SK-MEL-5 (cell line): ENCODE results near the gene CACNG8. TPM values are rescaled to one million over a fixed set of nuclear protein-coding genes. Genes with fewer than 3 reads are reported as not detected.

Experiments used
- DNase-seq: peaks from one replicate; pipeline ENCODE4 v3.0.0-alpha.2; 2016; ENCODE audit warnings: low read depth, low spot score
- in situ Hi-C: cut with HindIII; loops from 2 replicates; pipeline ENCODE4 v1.10.0; 2016; ENCODE audit warnings: low sequenced_read_pairs, high pct_unique_total_duplicates, low pct_unique_long_range_greater_than_20kb
- total RNA-seq: library from RNA; depleted of rRNA; stranded (reverse); fragments of >200 nt; shearing (Covaris generic); gene quantifications from 2 replicates; pipeline ENCODE4 v1.2.3, GENCODE V29; 2014

Gene CACNG8
- total RNA-seq, 1 experiment from 2014 or later, result not detected

DNA sequence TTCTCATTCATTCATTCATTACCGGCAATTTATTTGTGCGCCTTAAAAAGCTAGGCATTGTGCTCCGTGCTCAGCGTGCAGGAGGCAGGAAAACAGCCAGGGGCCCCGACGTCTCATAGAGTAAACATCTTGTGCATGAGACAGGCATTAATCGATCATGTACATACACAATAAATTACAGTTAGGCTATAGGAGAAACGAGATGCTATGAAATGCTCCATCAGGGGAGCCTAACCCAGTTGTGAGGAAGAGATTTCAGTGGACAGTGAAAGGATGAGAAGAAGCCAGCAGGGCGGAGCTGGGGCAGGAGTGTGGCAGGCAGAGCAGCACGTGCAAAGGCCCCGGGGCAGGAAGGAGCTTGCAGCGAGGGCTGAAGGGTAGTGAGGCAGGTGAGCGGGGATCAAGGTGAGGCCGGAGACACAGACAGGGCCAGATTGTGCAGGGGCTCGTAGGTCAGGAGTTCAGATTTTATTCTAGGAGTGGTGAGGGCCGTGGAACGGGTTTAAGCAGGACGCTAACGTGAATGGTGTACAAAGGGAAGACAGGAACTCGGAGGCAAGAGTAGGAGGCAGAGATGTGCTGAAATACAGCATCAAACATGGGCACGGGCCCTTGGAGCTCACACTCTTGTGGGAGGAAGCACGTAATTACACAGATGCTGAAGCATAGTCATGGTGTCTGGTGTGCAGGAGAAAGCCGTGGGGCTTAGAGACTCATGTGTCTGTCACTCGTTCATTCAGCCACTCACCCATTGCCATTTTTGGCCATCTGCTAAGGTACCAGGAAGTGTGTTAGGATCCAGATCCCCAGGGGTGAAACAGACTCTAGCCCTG lies 20.9 kb downstream of the CACNG8 start:
- in situ Hi-C loops, result no loop called here
- no peak for DNase-seq

DNA sequence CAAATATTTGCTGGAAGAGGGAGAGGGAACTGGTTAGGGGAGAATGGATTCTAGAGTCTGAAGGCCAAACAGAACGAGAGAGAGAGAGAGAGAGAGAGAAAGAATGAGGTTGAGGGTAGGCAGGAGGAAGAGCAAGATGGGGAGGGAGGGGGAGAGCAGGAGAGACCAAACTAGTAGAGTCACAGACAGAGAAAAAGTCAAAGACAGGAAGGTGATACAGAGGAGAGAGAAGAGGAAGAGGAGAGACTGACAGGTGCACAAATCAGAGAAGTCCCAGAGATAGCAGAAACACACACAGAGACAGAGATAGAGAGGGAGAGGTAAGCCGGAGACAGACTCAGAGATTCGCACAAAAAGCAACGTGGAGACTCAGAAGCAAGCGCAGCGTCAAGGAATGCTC lies 23.1 kb downstream of the CACNG8 start:
- no peak for DNase-seq
- in situ Hi-C loops, result no loop called here

DNA sequence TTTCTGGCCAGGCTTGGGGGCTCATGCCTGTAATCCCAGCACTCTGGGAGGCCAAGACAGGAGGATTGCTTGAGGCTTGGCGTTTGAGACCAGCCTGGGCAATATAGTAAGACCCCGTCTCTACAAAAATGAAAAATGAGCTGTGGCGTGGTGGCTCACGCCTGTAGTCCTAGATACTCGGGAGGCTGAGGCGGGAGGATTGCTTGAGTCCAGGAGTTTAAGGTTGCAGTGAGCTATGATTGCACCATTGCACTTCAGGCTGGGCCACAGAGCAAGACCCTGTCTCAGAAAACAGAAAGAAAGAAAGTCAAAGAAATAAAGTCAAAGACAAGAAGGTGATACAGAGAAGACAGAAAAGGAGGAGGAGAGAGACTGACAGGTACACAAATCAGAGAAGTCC lies 26.2 kb downstream of the CACNG8 start:
- in situ Hi-C loops, result no loop called here
- no peak for DNase-seq

DNA sequence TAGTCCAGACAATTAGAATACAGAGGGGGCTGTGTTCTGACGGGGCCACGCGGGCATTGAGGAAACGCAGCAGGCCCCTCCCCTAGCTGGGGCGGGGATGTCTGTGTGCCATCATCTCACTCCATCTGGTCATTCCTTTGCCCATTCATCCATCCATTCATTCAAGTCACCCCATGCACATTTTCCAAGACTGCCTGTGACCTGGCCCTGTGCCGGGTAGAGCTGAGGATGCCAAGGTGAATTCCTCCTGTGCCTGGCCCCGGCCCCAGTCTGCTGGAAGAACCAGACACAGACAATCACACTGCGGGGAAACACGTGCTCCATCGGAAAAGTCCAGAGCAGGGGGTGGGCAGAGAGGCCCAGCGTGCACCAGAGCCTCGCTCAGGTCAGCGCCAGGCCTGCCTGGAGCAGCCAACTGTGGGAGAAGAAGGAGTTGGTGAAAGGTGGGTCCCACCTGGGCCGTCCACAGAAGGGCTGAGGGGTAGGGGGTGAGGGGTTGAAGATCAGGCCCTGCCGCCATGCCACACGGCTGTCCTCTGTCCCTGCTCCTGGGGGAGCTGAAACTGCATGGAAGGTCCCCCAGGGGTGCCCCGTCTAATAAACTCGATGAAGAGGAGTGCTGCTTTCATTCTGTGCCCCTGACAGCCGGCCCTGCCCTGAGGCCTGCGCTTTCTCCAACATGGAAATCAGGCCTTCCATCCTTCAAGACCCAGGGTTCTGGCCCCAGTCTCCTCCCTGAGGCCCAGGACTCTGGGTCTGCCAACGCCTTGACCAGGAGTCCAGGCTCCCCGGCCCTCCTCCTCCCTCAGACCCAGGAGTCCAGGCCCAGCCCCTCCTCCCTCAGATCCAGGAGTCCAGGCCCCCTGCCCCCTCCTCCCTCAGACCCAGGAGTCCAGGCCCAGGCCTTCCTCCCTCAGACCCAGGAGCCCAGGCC lies 27.1 kb downstream of the CACNG8 start:
- no peak for DNase-seq

DNA sequence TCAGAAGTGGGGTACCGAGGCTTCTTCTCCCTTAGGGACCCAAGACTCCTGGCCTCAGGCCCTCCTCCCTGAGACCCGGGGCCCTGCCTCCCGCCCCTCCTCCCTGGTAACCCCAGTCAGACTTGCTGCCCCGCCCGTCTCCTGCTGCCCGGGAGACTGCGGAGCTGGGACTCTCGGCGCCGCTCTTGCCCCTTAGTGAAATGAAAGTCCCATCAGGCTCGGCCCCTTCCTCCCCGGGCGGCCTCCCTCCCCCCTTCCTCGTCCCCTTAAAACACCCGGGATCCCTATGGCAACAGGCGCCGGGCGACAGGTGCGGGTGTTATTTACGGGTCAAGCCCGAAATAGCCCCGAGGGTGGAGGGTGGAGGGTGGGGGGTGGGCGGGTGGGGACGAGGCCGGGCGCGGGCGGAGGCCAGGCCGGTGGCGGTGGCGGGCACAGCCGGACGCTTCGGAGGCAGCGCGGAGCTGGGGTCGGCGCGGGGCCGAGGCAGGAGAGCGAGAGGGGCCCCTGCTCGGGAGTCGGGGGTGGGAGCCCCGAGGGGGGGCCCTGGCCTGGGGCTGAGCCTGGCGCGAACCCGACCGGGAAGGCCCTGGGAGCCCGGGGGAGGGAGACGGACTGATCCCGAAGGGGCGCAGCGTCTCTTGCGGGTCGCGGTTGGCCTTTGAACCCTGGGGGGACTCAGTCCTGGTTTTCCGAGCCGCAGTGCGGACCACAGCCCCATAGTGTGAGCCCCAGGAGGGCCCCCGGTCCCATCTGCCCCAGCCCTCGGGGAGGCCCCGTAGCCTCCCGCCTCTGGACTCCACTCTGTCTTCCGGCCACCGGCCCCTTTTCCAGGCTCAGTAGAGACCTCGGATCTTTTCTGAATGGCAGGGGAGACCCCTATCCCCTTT lies 28.7 kb downstream of the CACNG8 start, which contains the start of gene CACNG6:
TSS of gene CACNG6 (plus strand) at position 414 of the 890 bp plus-strand sequence. CDS start 1,241 bp downstream, outside the sequence.
- DNase-seq, result no peak
- in situ Hi-C loops, result no loop called here

More for the DNA sequence above, 27.1 kb downstream of the CACNG8 start:
- in situ Hi-C loops, result no loop called here

DNA sequence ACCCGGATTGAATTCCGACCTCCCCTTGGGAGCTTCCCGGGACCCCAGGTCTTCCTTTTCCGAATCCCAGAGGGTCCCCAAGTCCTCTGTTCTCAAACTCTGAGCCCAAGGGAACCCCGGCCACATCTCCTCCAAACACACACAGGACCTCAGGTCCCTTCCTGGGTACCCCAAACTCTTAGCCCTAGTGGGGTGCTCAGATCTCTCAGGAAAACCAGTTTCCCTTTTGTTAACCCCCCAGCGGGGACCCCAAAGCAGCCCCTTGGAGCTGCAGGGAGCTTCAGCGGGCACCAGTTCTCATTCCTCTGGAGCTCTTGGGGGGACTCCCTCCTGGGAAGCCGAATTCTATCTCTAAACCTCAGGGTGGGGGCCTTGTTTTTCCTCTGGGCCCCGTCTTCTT lies 29.5 kb downstream of the CACNG8 start:
- in situ Hi-C loops, result no loop called here
- no peak for DNase-seq

DNA sequence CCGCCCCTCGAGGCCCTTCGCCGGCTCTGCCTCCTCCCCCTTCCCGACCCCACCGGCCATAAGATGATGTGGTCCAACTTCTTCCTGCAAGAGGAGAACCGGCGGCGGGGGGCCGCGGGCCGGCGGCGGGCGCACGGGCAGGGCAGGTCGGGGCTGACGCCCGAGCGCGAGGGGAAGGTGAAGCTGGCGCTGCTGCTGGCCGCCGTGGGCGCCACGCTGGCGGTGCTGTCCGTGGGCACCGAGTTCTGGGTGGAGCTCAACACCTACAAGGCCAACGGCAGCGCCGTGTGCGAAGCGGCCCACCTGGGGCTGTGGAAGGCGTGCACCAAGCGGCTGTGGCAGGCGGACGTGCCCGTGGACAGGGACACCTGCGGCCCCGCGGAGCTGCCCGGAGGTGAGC lies 30.1 kb downstream of the CACNG8 start:
- no peak for DNase-seq
- in situ Hi-C loops, result no loop called here

DNA sequence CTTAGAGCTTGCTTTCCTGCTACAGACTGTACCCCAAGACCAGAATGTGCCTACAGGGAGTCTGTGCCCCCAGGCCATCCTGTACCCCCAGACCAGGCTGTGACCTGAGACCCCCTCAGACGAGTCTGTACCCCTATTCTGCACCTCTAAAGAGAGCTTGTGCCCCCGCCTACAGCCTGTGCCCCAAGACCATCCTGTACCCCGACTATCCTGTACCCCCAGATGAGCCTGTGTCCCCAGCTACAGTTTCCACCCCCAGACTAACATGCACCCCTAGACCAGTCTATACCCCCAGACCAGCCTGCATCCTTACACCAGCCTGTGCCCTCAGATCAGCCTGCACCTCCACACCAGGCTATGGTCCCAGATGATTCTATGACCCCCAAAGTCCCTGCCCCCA lies 30.7 kb downstream of the CACNG8 start:
- in situ Hi-C loops, result no loop called here
- no peak for DNase-seq

DNA sequence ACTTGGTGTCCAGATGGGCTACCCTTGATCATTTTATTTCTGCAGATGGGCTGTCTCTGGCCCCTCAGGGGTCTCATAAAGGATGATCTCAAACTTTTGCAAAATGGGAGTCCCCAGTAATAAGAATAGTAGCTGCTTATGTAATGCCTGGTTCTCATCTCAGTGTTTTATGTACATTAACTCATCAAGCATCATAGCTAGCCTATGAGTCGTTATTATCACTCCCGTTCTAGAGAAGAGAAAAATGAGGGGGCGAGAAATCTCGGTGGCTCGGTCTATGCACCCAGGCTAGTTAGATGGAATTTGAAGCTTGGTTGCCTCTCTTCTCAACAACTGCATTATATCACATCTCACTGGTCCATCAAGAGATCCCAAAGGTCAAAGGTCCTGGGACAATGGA lies 32.1 kb downstream of the CACNG8 start:
- in situ Hi-C loops, result no loop called here
- no peak for DNase-seq

DNA sequence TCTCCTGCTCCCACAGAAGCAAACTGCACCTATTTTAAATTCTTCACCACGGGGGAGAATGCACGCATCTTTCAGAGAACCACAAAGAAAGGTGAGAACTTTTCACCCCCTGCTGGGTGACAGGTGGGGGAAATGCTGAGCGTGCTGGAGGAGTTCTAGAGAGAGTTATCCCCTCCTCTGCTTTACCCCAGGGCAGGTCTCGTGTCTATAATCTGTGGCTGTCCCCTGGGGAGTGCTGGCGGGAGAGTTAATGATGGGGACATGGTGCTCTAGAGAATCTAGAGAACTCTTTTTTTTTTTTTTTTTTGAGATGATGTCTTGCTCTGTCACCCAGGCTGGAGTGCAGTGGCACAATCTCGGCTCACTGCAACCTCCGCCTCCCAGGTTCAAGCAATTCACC lies 35.5 kb downstream of the CACNG8 start:
- in situ Hi-C loops, result no loop called here

DNA sequence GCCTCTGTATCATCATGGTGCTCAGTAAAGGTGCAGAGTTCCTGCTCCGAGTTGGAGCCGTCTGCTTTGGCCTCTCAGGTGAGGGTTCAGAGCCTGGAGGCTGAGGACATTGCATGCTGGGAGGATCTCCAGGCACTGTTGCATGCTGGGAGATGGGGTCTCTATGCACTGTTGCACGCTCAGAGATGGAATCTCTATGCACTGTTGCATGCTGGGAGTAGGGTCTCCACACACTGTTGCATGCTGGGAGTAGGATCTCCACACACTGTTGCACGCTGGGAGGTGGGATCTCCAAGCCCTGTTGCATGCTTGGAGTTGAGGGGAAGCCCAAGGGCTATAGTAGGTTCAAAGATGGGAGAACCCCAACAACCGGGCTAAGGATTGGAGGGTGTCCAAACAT lies 37.0 kb downstream of the CACNG8 start:
- in situ Hi-C loops, result no loop called here
- no peak for DNase-seq

More for the DNA sequence above, 35.5 kb downstream of the CACNG8 start:
- DNase-seq, result no peak

DNA sequence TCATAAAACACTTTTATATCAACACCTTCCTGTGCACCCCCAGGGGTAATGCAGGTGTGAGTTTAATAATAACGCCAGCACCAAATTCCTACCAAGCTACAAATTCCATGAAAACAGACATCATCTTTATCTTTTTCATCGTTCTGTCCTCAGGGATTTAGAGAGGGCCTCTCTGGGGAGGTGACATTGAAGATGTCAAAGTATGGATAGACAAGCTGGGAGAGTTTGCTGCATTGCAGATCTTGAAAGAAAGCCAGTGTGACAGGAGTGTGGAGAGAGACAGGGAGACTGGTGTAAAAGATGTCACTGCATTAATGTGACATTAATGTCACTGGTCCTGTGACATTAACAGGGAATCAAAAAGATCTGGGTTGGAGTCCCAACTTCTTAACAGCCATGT lies 38.8 kb downstream of the CACNG8 start:
- no peak for DNase-seq
- in situ Hi-C loops, result no loop called here

DNA sequence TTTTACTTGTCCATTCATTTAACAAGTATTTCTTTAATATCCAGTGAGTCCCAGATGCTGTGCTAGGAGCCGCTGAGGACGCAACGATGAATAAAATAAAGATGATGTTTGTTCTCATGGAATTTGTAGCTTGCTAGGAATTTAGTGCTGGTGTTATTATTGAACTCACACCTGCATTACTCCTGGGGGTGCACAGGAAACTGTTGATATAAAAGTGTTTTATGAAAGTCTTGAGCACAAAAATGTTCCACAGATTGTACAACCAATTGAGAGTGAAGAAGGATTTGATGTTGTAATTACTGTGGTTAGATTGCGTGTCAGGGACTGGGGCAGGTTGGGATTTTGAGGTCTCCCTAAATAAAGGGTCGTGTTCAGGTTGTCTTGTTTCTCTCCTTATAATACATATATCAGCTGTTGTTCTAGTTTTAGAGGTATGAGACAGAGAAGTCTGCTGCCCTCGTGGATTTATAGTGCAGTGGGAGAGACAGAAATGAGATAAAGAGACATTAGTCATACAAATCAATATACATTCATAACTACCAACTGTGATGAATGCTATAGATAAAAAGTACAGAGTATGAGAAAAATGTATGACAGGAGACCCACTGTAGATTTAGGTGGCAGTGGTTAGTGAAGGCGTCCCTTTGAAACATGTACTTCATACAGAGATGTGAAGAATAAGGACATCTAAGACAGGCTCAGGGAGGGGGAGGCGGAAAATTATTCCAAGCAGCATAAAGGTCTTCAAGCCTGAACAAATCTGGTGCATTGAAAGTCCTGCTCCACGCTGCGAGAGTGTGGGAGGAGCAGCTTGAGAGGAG lies 40.0 kb downstream of the CACNG8 start:
- no peak for DNase-seq
- in situ Hi-C loops, result no loop called here

DNA sequence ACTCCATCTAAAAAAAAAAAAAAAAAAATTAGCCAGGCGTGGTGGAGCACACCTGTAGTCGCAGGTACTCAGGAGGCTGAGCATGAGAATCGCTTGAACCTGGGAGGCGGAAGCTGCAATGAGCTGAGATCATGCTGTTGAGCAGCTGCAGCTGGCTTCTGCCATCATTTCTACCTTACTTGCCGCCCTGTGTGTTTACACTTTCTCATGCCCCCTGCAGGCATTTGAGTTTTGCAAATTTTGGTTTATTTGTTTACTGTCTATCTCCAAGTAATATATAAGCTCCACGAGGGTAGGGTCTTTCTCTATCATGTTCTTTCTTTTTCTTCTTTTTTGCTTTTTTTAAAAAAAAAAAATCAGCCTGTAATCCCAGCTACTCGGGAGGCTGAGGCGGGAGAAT lies 46.7 kb downstream of the CACNG8 start:
- in situ Hi-C loops, result no loop called here

DNA sequence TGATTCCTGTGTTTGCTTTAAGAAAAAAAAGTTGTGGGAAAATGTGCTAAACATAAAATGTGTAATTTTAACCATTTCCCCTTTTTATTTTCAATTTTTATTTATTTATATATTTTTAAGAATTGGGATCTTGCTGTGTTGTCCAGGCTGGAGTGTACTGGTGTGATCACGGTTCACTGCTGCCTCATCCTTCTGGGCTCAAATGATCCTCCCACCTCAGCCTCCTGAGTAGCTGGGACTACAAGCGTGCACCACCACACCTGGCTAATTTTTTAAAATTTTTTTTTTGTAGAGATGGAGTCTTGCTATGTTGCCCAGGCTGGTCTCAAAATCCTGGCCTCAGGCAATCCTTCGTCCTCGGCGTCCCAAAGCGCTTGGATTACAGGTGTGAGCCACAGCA lies 47.7 kb downstream of the CACNG8 start:
- in situ Hi-C loops, result no loop called here
- DNase-seq, result no peak

More for the DNA sequence above, 46.7 kb downstream of the CACNG8 start:
- DNase-seq, result no peak

DNA sequence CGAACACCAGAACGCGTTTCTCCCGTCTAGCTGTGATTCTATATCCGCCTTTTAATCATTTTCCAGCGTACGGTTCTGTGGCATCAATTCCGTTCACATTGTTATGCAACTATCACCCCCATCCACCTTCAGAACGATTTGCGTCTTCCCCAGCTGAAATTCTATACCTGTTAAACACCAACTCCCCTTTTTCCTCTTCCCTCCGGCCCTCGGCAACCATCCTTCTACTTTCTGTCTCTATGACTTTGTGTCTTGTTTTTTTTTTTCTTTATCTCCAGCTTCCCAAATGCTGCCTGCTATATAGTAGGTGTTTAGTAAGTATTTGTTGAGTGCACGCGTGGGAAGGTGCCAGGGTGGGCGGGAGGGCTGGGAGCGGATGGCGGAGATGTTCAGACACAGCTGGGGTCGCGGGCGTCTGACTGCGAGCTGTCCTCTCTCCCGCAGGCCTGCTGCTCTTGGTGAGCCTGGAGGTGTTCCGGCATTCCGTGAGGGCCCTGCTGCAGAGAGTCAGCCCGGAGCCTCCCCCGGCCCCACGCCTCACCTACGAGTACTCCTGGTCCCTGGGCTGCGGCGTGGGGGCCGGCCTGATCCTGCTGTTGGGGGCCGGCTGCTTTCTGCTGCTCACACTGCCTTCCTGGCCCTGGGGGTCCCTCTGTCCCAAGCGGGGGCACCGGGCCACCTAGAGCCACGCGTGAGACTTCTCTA lies 48.9 kb downstream of the CACNG8 start:
- DNase-seq, result no peak
- in situ Hi-C loops, result no loop called here
